PC-3 (cell line): ENCODE data around the gene CDC25B.

ENCODE experiments used
- CTCF ChIP-seq: fragments of 300-600 bp; sonication (generic); conservative IDR thresholded peaks from 2 replicates; pipeline ENCODE4 v1.5.1; 2017; ENCODE audit warnings: antibody characterized with exemption, low read depth, mild to moderate bottlenecking, low read length
- EZH2 ChIP-seq: fragments of 300-600 bp; sonication (generic); IDR thresholded peaks from one replicate; pipeline ENCODE4 v1.6.1; 2017; ENCODE audit warnings: antibody characterized with exemption, mild to moderate bottlenecking, low read length; ENCODE audit not compliant: unreplicated experiment
- EZH2phosphoT487 ChIP-seq: fragments of 300-600 bp; sonication (generic); IDR thresholded peaks from 2 replicates; pipeline ENCODE4 v1.6.1; 2018; ENCODE audit warnings: mild to moderate bottlenecking, antibody characterized with exemption, low read length, borderline replicate concordance

- TF ChIP-seq EZH2 (no peak), EZH2phosphoT487 (no peak), CTCF (no peak)
Measured at GRCh38 chr20:3760655-3761348, 35.3 kb upstream of the CDC25B start.
